NCI-H2196 treated with DMSO at 0.1 percent for 48 hours (cell line): ENCODE data around the gene HDAC9.

Experiments
- DNase-seq: peaks from one replicate; lab custom pipeline; 2025; ENCODE audit not compliant: unreplicated experiment; lab: John Stamatoyannopoulos, UW

The HDAC9 gene

DNA sequence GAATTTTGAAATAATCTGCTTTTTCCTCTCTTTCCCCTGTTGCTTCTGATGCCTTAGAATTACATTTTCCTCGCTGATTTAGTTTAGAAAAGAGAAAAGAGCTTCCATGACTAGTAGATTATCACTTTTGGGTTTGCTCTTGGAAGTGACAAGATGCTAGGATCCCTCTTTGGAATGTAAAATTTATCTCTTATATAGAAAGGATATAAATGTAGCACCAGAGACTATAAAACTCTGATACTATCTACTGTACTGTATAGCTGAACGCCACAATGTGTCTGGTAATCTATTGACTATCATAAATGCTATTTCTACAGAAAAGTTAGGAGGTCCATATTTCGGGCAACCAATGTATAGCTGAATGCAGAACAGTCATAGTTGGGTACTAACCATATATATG lies 1.1 kb upstream of the HDAC9 start:
- DNase-seq, result no peak

DNA sequence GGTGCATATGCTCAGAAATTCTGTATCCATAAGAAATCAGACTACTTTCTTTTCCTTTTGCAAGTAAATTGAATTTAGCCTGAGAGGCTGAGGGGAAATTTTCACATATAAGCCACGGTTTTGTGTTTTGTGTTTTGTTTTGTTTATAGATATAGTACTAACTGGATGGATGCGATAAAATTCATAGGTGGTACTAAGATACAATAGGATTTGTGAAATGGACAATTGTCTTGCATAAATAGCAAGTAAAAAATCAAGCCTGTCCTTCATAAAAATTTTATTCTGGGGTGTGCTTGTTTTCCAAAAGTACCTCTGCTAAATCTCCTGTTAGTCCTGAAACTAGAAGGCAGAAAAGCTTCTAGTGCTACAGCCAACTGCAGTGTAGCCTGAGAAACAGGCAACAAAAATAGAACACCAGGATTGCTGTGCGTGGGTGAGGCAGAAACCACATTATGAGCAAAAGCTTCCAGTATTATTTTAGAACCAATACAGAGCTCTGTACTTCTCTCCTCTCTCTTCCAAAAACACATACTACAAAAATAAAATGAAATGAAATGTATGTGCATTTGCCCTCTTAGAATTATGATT lies 634 bp upstream of the HDAC9 start:
- DNase-seq, result no peak

- no peak for DNase-seq
Measured at GRCh38 chr7:18496341-18496700, 772 bp downstream of the HDAC9 start.

- no peak for DNase-seq
Measured at GRCh38 chr7:18497082-18497481, 1.5 kb downstream of the HDAC9 start.

DNA sequence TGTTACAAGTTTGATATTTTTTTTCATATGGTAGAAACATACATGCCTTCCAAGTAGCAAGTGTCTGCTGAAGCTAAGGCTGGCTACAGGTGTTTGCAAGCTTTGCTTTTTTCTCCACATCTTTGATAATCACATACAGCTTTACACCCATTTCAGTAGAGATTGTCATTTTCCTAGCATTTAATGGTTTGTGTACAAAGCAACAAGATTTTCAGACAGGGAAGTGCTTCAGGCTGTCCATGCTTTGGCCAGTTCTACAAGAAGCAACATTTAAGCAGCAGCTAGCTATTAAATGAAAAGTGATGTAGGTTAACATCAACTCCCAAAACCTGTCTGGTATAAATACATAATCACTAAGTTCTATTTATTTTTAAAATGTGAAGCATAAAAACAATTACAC lies 2.3 kb downstream of the HDAC9 start:
- DNase-seq, result no peak

GRCh38 chr7:18498341-18498740 lies 2.8 kb downstream of the HDAC9 start:
- DNase-seq, result no peak

DNA sequence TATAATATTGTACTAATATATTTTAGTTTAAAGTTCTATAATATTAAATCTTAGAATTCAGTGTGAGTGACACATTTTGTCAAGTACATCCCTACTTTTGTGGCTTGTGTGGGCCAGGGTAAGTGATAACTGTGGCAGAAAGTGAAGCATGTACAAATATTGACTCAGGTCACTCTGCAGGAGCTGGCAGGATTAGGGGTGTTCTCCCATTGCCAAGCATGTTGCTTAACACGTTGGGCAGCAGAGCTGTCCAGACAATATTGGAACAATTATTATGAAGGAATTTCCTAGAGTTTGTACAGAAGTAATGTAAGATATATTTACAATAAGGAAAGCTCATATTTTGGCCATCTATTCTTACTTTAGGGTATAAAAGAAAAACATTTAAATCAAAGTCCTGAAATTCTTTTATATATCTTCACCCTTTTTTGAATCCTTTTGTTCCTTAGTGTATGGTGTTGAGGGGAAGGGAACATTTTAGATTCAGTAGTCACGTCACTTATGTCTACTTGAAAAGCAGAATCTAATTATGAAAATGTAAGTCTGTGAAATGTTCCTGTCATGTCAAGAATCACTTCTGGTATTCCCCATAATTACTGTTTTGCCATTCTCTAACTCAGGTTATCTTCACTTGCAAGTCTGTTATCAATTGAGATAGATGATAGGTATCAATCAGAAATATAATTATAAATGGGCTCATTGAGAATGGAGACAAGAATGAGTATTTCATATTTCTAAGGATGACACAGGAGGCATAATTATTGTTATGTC lies 4.0 kb downstream of the HDAC9 start:
- peak; percentile 52 for DNase-seq

DNA sequence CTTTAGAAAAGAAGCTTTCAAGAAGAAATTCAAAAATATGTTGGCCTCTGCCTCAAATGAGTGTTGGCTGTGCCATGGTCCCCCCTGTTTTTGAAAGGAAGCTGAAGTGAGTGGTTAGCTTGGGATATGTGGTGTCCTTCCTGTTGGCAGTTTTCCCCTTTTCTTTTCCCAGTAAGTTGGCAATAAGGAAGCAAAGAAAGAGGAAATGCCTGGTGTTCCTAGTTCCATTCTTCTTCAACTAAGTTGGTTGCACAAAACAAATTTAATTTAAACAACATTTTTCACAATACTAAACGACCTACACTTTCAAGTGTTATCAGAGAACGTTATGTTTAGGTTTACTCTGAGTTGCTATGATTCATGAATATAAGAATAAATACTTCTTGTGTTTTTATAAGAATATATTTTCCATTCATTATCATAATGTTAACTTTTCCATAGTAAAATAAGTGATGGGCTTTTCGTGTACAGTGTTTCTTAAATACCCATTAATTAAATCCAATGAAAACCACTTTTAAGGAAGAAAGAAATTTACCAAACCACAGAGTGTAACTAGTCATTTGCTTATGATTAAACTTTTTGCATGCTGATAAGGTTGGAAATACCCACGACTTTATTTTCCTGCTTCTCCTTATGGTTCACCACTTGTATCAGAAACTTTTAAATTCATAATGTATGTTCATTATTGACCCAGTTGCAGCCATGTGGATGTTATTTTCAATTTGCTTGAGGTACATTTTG lies 7.7 kb downstream of the HDAC9 start:
- no peak for DNase-seq

- no peak for DNase-seq
Measured at GRCh38 chr7:18504965-18505364, 9.4 kb downstream of the HDAC9 start.

GRCh38 chr7:18505870-18506460 lies 10.4 kb downstream of the HDAC9 start:
- DNase-seq, result no peak

DNA sequence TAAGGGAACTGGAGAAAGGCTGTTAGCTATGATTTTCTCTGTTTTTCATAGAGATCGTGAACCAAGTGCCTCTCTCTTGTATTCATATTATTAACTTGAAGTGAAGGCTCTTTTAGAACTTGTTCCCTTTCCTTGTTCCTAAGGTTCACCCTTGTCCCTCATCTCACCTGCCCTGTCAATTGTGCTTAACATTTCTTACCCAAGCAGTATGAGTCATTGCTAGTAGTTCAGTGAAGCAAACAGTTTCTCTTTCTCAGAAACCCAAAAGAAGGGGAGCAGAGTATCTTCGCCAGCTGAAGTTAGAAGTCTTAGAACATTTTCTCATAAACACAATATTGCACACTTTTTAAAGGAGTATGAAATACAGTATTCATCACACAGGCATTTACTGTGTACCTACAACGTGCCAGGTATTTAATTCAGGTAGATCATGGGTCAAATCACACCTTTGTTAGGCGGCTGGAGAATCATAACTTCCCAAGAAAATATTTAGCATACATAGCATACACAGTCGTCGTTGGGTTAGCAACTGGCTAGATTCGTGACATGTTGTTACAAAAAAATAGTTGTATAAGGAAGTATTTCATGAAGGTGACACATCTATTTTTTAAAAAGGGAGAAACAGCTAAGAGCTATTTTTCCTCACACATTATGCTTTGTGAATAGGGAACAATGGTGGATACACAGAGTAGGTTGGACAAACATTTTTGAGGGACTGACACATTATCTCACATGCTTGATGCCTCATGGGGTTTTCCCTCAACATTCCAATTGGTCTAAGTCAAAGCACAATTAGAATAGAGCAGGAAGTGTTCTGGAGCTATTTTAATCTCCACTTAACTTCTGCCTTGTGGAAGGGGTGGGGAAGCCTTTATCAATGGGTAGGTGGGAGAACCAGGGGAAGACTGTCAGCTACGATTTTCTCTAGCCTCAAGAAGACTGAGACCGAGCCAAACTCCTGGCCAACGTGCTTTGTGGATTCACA lies 13.2 kb downstream of the HDAC9 start:
- peak; percentile 36 for DNase-seq

GRCh38 chr7:18509481-18509880 lies 13.9 kb downstream of the HDAC9 start:
- no peak for DNase-seq

GRCh38 chr7:18511351-18512140 lies 16.0 kb downstream of the HDAC9 start:
- DNase-seq, result no peak

GRCh38 chr7:18513343-18513742 lies 17.8 kb downstream of the HDAC9 start:
- DNase-seq, result no peak

DNA sequence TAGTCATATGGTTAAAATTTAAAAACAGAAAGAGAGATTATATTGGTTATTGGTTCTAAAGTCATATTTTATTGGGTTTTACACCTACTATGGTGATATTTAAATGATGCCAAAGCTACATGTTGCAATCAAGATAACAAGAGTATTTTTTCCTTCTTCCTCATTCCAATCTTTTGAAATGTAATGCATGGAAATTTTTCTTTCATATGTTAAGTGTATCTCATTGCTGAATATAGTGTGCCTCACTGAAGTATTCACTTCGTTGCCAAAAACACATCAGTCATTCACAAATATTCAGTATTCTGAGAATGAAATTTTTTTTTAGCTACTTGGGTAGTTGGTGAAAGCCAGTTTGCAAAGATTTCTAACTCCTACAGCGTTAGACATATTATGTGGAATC lies 19.5 kb downstream of the HDAC9 start:
- no peak for DNase-seq

GRCh38 chr7:18517646-18518045 lies 22.1 kb downstream of the HDAC9 start:
- DNase-seq, result no peak

- DNase-seq, result no peak
Measured at GRCh38 chr7:18518555-18518954, 23.0 kb downstream of the HDAC9 start.

- no peak for DNase-seq
Measured at GRCh38 chr7:18520450-18521235, 25.1 kb downstream of the HDAC9 start.

DNA sequence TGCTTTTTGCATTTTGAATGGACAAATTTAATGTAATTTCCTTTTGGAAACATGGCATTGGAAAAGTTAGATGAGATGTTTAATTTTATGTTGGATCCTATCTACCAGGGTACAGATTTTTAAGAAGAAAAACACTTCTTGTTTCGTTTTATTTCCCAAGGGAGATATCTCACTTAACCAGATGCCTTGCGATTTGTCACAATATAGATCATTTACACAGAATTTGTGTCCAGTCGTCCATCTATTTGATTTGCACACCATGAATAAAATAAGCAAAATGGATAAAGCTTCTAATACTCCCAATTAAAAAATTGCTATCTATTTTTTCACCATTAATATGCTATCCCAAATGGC lies 25.7 kb downstream of the HDAC9 start:
- no peak for DNase-seq
